Measurements from ENCODE around the gene MGST3.
"Not testable (repeated sequence)": the region's sequence is repeated elsewhere in the genome, so short reads cannot be mapped to it uniquely, and the experiment has no call there.

The MGST3 gene

DNA sequence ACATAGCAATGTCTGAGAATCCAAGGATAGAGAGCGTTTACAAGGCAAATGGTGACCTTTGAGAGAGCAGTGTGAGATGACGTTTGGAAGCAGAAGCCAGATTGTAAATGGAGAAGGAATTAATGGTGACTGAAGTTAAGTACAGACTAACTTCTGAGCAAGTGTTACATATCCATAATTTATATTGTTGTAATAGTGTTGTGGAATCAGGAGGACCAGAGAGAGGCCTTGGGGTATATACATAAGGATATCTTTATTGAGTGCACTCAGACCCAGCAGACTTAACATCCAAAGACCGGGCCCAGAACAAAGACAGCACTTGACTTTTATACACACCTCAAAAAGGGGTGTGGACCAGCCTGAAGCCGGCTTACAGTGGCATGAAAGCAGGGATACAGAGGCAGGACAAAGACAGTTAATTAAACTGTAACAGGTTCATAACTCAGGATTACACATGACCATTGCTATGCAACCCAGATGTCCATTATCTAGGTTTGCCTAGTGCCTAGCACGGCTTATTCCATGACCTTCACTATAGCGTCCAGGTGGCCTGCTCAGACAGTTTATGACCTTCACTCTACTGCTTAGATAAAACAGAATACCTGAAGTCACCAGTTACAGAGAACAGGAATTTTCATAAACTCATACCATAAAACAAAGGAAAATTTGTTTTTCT is 2.7 kb upstream of the MGST3 start:
- in situ Hi-C loops (cut with MboI; ENCODE audit: low sequenced_read_pairs), result no loop called here

DNA sequence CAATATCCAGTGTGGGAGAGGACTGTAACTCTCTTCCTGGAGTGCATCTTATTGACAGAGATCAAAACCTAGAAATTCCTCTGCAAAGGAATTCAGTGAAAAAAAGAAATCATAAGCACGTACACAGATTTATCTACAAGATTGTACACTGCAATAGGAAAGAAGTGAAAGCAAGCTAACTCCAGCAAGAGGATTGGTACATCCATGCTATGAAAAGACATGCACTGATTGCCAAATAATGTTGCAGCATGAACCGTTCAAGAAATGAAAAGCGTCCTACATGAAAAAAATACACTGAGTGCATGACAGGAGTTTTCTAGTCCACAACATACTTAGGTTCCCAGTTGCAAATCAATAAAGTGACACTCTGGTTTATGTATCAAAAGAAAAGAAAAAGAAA is 1.9 kb upstream of the MGST3 start:
- in situ Hi-C loops (cut with MboI; ENCODE audit: low sequenced_read_pairs), result no loop called here

GRCh38 chr1:165629848-165630628 is 996 bp upstream of the MGST3 start:
- in situ Hi-C loops (cut with MboI; ENCODE audit: low sequenced_read_pairs), result no loop called here

- in situ Hi-C loops (cut with MboI; ENCODE audit: low sequenced_read_pairs), result no loop called here
These were observed 513 bp downstream of the MGST3 start for GRCh38 chr1:165631342-165632151.

GRCh38 chr1:165632152-165632469 is 1.1 kb downstream of the MGST3 start:
- in situ Hi-C loops (cut with MboI; ENCODE audit: low sequenced_read_pairs), result no loop called here

- in situ Hi-C loops (cut with MboI; ENCODE audit: low sequenced_read_pairs), result no loop called here
These were observed 1.5 kb downstream of the MGST3 start for GRCh38 chr1:165632491-165632890.

- in situ Hi-C loops (cut with MboI; ENCODE audit: low sequenced_read_pairs), result no loop called here
These were observed 2.6 kb downstream of the MGST3 start for GRCh38 chr1:165633614-165634013.

- in situ Hi-C loops (cut with MboI; ENCODE audit: low sequenced_read_pairs), result no loop called here
These were observed 3.3 kb downstream of the MGST3 start for GRCh38 chr1:165634154-165634921.

DNA sequence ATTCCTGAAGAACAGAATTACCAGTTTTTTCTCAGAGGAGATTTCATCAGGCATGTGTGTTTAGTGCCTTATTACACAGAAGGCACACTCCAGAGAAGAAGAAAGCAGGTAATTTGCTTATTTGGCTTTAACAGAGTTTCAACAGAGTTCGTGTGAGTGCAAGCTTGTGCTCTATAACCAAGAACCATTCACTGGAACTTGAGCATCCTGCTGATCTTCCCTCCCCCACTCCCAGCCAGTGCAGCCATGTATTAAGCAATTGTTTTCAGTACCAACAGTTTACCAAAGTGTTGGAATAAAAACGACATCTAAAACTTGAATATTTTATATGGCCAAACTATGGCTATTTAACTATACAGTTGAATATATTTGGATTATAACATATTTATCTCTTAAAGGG is 4.3 kb downstream of the MGST3 start:
- in situ Hi-C loops (cut with MboI; ENCODE audit: low sequenced_read_pairs), result no loop called here

GRCh38 chr1:165635823-165636222 is 4.8 kb downstream of the MGST3 start:
- in situ Hi-C loops (cut with MboI; ENCODE audit: low sequenced_read_pairs), result no loop called here

GRCh38 chr1:165637427-165637826 is 6.4 kb downstream of the MGST3 start:
- in situ Hi-C loops (cut with MboI; ENCODE audit: low sequenced_read_pairs), result no loop called here

GRCh38 chr1:165638211-165638610 is 7.2 kb downstream of the MGST3 start:
- in situ Hi-C loops (cut with MboI; ENCODE audit: low sequenced_read_pairs), result not testable (repeated sequence)

- in situ Hi-C loops (cut with MboI; ENCODE audit: low sequenced_read_pairs), result no loop called here
These were observed 9.0 kb downstream of the MGST3 start for GRCh38 chr1:165639821-165640623.

DNA sequence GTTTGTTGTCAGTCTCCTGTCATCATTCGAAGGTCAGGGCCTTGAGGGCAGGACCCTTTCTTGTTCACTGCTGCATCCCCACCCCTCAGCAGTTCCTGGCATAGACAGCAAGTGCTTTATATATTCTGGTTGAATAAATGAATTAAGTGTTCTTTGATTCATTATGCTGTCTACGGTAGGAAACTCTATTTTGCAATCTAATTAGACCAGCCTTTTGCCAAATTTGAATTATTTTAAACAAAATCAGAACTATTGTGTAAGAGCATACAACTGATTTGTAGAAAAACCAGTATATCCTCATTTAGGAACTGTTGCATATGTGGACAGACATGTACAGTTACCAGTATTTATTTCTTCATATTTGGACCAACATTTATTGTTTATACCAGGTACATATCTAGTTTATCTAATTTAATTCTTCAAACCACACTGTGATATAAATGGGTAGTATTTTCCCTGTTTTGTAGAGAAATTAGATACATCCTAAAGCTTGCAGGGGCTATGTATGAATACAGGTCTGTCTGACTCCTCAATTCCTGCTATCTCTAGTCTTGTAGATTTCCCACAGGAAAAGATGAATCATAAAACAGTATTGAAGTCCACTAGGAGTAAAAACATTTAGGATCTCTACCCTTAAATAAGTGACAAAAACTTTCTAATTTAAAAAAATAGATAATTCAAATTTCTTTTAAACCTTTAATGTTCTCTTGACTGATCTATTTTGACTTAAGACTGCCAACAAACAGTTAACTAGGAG is 10.4 kb downstream of the MGST3 start:
- in situ Hi-C loops (cut with MboI; ENCODE audit: low sequenced_read_pairs), result no loop called here

- in situ Hi-C loops (cut with MboI; ENCODE audit: low sequenced_read_pairs), result no loop called here
These were observed 13.2 kb downstream of the MGST3 start for GRCh38 chr1:165644064-165644735.

GRCh38 chr1:165645654-165646366 is 14.8 kb downstream of the MGST3 start:
- in situ Hi-C loops (cut with MboI; ENCODE audit: low sequenced_read_pairs), result no loop called here

DNA sequence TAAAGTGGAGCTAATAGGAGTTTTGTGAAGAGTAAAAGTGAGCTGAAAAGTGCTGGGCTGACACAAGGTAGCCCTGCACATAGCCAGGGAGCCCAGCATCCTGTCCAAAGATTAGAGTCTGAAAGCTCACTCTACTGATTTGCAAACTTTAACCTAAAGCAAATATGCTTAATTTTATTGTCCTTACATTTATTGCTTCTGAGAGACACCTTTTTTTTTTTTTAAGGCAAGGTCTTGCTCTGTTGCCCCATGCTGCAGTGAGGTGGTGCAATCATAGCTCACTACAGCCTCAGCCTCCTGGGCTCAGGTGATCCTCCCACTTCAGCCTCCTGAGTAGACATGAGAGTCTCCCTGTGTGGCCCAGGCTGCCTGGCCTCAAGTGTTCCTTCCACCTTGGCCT is 16.5 kb downstream of the MGST3 start:
- in situ Hi-C loops (cut with MboI; ENCODE audit: low sequenced_read_pairs), result no loop called here

- in situ Hi-C loops (cut with MboI; ENCODE audit: low sequenced_read_pairs), result no loop called here
These were observed 16.9 kb downstream of the MGST3 start for GRCh38 chr1:165647970-165648369.

All from HL-60/S4 treated with phorbol 12-myristate 13-acetate at 8.2 ng/mL for 4 days and 3 days (cell line).